Tibial artery (tissue), 4 donors: ENCODE measurements around the gene BCL11A.

Source experiments
- DNase-seq, 2 donors: peaks; one replicate each; pipeline ENCODE4 v3.0.0-alpha.2; 2019
- H3K27ac ChIP-seq, 2 donors: fragments of 200-600 bp; sonication (generic) in 1 of 2; 1 replicate in 1 of 2; 2 replicates in 1 of 2; pipeline ENCODE4 v1.5.1; 2018 to 2019; ENCODE audit warnings: mild to moderate bottlenecking in 1 of 2
- H3K27me3 ChIP-seq, 2 donors: fragments of 200-600 bp; sonication (generic) in 1 of 2; one replicate each; pipeline versions ENCODE4 v1.5.1 to v1.6.0; 2016 to 2019
- H3K36me3 ChIP-seq, 3 donors: fragments of 200-600 bp; sonication (generic) in 2 of 3; one replicate each; pipeline ENCODE4 v1.5.1; 2016 to 2019; ENCODE audit warnings: mild to moderate bottlenecking in 2 of 3
- H3K4me1 ChIP-seq, 4 donors: fragments of 200-600 bp; sonication (generic) in 2 of 4; 1 replicate in 3 of 4; 2 replicates in 1 of 4; pipeline ENCODE4 v1.5.1; 2016 to 2019
- H3K4me3 ChIP-seq, 2 donors: fragments of 200-600 bp; sonication (generic) in 1 of 2; 1 replicate in 1 of 2; 2 replicates in 1 of 2; pipeline ENCODE4 v1.5.1; 2018 to 2019; ENCODE audit warnings: mild to moderate bottlenecking in 2 of 2
- H3K9me3 ChIP-seq, 3 donors: fragments of 200-600 bp; sonication (generic) in 1 of 3; one replicate each; pipeline ENCODE4 v1.5.1; 2016 to 2019
- CTCF ChIP-seq, 2 experiments: fragments of 200-600 bp in 1 of 2; fragments of 450-650 bp in 1 of 2; IDR thresholded peaks; one replicate each; pipeline ENCODE4 v1.5.1; 2017 to 2019; ENCODE audit warnings: antibody characterized with exemption in 2 of 2, mild to moderate bottlenecking in 1 of 2, moderate library complexity in 1 of 2
- intact Hi-C: fragments of 100-400 bp; cut with DNase I; formaldehyde crosslinking; loops from one replicate; pipeline ENCODE4 v1.15.0; 2023; ENCODE audit warnings: low total_unique reads

Gene BCL11A

GRCh38 chr2:60535685-60536312, 17.7 kb downstream of the BCL11A start:
- no peak for DNase-seq
- TF ChIP-seq CTCF (IDR thresholded peaks at IDR 0.05): no peak
- Histone ChIP-seq H3K27ac (no peak overlapping the region), H3K4me1 (no peaks in the 10 kb centered on the region), H3K9me3 (no peaks in the 10 kb centered on the region), H3K4me3 (no peak overlapping the region), H3K36me3 (no peaks in the 10 kb centered on the region), H3K27me3 (peaks cover 0 to 44% of the 10 kb centered on the region in 2 donors)
- intact Hi-C loops: no loop called here

GRCh38 chr2:60534892-60535684, 18.4 kb downstream of the BCL11A start:
- H3K4me1 ChIP-seq: no peaks in the 10 kb centered on the region
- H3K27ac ChIP-seq: no peak overlapping the region
- no peak for TF ChIP-seq CTCF (IDR thresholded peaks at IDR 0.05)

DNA sequence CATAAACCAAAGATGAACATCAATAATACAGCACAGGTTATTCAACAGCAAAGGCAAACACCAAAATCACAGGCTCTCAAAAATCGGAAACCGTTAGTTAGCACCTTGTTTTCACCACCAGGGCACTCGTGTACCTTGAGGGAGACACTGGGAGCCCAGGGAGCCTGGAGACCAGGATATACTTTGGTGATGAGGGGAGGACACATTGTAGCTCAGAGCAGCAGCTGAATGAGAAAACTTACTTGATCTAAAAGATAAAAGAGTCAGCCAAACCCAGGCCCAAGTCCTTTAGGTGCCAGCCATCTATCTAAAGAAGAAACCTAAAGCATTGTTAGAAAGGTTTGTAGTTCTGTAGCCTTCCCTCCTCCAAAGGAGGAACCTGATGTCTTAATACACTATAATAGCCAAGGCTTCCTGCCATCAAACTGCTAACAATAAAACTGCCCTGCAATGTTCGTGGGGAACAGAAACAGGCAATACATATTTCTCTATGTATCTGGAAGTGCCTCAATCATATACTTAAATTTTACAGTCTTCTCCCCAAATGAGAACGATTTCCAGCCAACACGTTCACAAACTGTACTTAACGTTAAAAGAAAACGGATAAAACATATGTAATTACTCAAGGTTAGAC, 19.3 kb downstream of the BCL11A start:
- Histone ChIP-seq H3K4me3 (no peak overlapping the region), H3K9me3 (no peaks in the 10 kb centered on the region), H3K27ac (no peak overlapping the region), H3K36me3 (no peaks in the 10 kb centered on the region), H3K27me3 (peaks cover 0 to 46% of the 10 kb centered on the region in 2 donors), H3K4me1 (no peaks in the 10 kb centered on the region)
- intact Hi-C loops: no loop called here
- DNase-seq: no peak
- no peak for TF ChIP-seq CTCF (IDR thresholded peaks at IDR 0.05)

More at GRCh38 chr2:60534892-60535684, 18.4 kb downstream of the BCL11A start:
- no peaks in the 10 kb centered on the region for H3K36me3 ChIP-seq
- peaks cover 0 to 45% of the 10 kb centered on the region in 2 donors for H3K27me3 ChIP-seq
- DNase-seq: no peak
- no peak overlapping the region for H3K4me3 ChIP-seq
- H3K9me3 ChIP-seq: no peaks in the 10 kb centered on the region
- intact Hi-C loops: no loop called here

DNA sequence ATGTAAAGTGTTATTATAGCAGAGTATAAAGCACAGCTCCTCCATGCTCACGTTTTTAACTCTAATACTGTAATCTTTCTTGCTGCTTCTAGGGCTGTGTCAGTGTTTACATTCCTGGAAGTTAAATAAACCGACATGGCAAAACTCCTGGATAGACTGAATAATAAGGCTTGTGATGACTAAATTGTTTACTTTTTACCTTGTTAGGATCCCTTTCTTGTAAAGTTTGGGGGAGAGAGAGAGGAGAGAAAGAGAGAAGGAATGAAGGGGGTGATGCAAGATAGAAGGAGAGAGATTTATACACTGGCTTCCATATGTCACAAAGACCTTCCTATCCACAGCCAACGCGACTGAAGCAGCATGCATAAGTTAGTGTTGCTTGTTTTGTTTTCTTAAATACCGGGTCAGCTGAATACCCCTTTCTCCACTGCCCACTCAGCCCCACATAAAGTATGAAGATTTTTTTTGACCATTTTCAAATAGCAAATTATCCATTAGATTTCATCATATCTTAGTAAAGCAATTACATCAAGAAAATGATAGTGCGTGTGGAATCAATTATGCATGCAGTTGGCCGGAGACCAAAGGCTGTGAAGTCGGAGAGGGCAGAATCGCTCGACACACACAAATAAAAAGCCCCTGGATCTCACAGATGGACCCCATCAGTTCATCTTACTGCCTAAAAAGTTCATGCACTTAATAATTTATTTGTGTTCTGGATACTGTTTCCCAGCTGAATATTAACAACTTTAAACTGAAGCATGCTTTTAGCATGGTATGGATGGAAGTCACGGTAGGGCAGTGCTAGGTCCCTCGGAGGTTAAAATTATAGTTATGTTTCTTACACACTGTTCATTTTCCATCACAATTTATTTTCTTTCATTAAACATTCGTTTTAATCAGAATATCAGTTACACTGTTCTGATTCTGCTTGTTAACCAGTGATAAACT, 20.1 kb downstream of the BCL11A start:
- Histone ChIP-seq H3K4me3 (no peak overlapping the region), H3K9me3 (no peaks in the 10 kb centered on the region), H3K4me1 (peaks cover 0 to 2% (median 0%) of the 10 kb centered on the region in 4 donors), H3K27ac (no peak overlapping the region), H3K36me3 (no peaks in the 10 kb centered on the region), H3K27me3 (peaks cover 0 to 49% of the 10 kb centered on the region in 2 donors)
- intact Hi-C loops: no loop called here
- no peak for DNase-seq
- TF ChIP-seq CTCF (IDR thresholded peaks at IDR 0.05): no peak

DNA sequence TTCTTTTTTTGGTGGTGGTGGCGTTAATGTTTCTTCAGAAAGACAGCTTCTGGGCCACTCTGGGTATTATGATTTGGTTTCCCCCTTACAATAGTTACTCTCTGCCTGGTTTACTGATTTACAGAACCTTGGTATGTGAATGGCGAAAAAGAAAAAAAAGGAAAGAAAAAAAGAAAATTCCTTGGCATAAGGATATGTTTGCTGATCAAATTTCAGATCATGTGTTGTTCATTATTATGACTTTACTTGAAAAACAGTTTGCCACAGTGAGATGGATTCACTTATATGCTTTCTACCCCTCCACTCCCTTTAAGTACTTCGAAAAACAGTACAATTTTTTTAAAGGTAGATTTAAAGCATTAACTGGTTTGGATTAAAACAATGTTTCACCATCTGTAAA, 21.0 kb downstream of the BCL11A start:
- peaks cover 0 to 2% (median 0%) of the 10 kb centered on the region in 4 donors for H3K4me1 ChIP-seq
- H3K36me3 ChIP-seq: no peaks in the 10 kb centered on the region
- H3K4me3 ChIP-seq: no peak overlapping the region
- no peaks in the 10 kb centered on the region for H3K9me3 ChIP-seq
- H3K27ac ChIP-seq: no peak overlapping the region
- intact Hi-C loops: no loop called here
- H3K27me3 ChIP-seq: peaks cover 0 to 47% of the 10 kb centered on the region in 2 donors
- DNase-seq: no peak
- TF ChIP-seq CTCF (IDR thresholded peaks at IDR 0.05): no peak
